HepG2 (cell line): ENCODE results near the gene PTCD1. TPM values are rescaled to one million over a fixed set of nuclear protein-coding genes. Genes with fewer than 3 reads are reported as not detected.

Experiments
- KMT2B ChIP-seq: IDR thresholded peaks from 2 replicates; pipeline ENCODE4 v1.6.1; 2016; ENCODE audit warnings: missing genetic modification reagents, missing compliant biosample characterization
- MXD4 ChIP-seq: IDR thresholded peaks from 2 replicates; pipeline ENCODE4 v1.6.1; 2016; ENCODE audit warnings: mild to moderate bottlenecking, missing biosample characterization, missing genetic modification reagents
- NR3C1 ChIP-seq: sonication (generic); formaldehyde crosslinking; IDR thresholded peaks from 2 replicates; pipeline ENCODE4 v1.4.0; 2020; ENCODE audit warnings: missing genetic modification reagents
- POGK ChIP-seq: sonication (generic); formaldehyde crosslinking; conservative IDR thresholded peaks from 2 replicates; pipeline ENCODE4 v1.8.0; 2022; ENCODE audit warnings: mild to moderate bottlenecking, moderate library complexity, missing genetic modification reagents
- SNAPC4 ChIP-seq: sonication (generic); formaldehyde crosslinking; IDR thresholded peaks from 2 replicates; pipeline ENCODE4 v1.4.0; 2020; ENCODE audit warnings: mild to moderate bottlenecking, missing genetic modification reagents
- SP5 ChIP-seq: IDR thresholded peaks from 2 replicates; pipeline ENCODE4 v1.6.1; 2016; ENCODE audit warnings: low read depth, borderline replicate concordance
- UBTF ChIP-seq: sonication (generic); formaldehyde crosslinking; IDR thresholded peaks from 2 replicates; pipeline ENCODE4 v1.4.0; 2020; ENCODE audit warnings: mild to moderate bottlenecking, missing genetic modification reagents
- ZGPAT ChIP-seq: IDR thresholded peaks from 2 replicates; pipeline ENCODE4 v1.6.1; 2016; ENCODE audit warnings: mild to moderate bottlenecking
- ZIK1 ChIP-seq: sonication (generic); formaldehyde crosslinking; IDR thresholded peaks from 2 replicates; pipeline ENCODE4 v1.5.0; 2020; ENCODE audit warnings: mild to moderate bottlenecking, low read depth, missing genetic modification reagents, borderline replicate concordance
- ZNF224 ChIP-seq: sonication (generic); formaldehyde crosslinking; IDR thresholded peaks from 2 replicates; pipeline ENCODE4 v1.5.0; 2020; ENCODE audit warnings: mild to moderate bottlenecking, missing genetic modification reagents
- ZNF230 ChIP-seq: sonication (generic); formaldehyde crosslinking; IDR thresholded peaks from 2 replicates; pipeline ENCODE4 v1.4.0; 2020; ENCODE audit warnings: mild to moderate bottlenecking, missing genetic modification reagents
- ZNF331 ChIP-seq: sonication (generic); formaldehyde crosslinking; IDR thresholded peaks from 2 replicates; pipeline ENCODE4 v1.4.0; 2020; ENCODE audit warnings: missing genetic modification reagents
- ZNF354B ChIP-seq: sonication (generic); formaldehyde crosslinking; IDR thresholded peaks from 2 replicates; pipeline ENCODE4 v1.8.0; 2022; ENCODE audit warnings: mild to moderate bottlenecking, missing genetic modification reagents
- ZNF724P ChIP-seq: sonication (generic); formaldehyde crosslinking; IDR thresholded peaks from 2 replicates; pipeline ENCODE4 v1.8.0; 2022; ENCODE audit warnings: missing genetic modification reagents, borderline replicate concordance
- ZNF761 ChIP-seq: sonication (generic); formaldehyde crosslinking; conservative IDR thresholded peaks from 2 replicates; pipeline ENCODE4 v1.4.0; 2020; ENCODE audit warnings: mild to moderate bottlenecking, missing genetic modification reagents
- ZNF850 ChIP-seq: sonication (generic); formaldehyde crosslinking; conservative IDR thresholded peaks from 2 replicates; pipeline ENCODE4 v1.9.0; 2021; ENCODE audit warnings: mild to moderate bottlenecking, missing genetic modification reagents
- polyA plus RNA-seq, 8 experiments: library from polyadenylated mRNA; depleted of rRNA in 3 of 8; stranded (reverse) in 7 of 8; unstranded in 1 of 8; fragments of >200 nt; fragmentation: Illumina TruSeq in 4 of 8; extraction: Trizol in 4 of 8; gene quantifications; 2 replicates each; pipeline versions ENCODE4 v1.2.1 to v1.2.3, GENCODE V29; 2011 to 2016; ENCODE audit warnings: low read depth in 4 of 8, missing spikeins in 1 of 8, mixed read lengths in 1 of 8; ENCODE audit not compliant: insufficient read depth in 1 of 8
- total RNA-seq, 5 experiments: library from RNA; depleted of rRNA; stranded (reverse); fragments of >200 nt; fragmentation: Illumina TruSeq; extraction: Trizol; gene quantifications; 2 replicates each; pipeline ENCODE4 v1.2.3, GENCODE V29; 2016; ENCODE audit warnings: low read depth in 1 of 5

The PTCD1 gene
- total and polyA plus RNA-seq, 2 of the 13 experiments (the other 11 are each of a cell fraction or from before 2014, with no cell fraction given) = 3.0 to 8.4 TPM

- peak; percentile 37; the same call in 1 of the 2 replicates for TF ChIP-seq ZGPAT (CRISPR knock-in tag)
- TF ChIP-seq POGK (CRISPR knock-in tag) = 0 out of 2 replicates have a peak, but pooled peaks have one; percentile 56
- peak; percentile 82 for TF ChIP-seq KMT2B (CRISPR knock-in tag)
- TF ChIP-seq NR3C1 (CRISPR knock-in tag) = no peak
- TF ChIP-seq ZNF850 = no peak
- 0 out of 2 replicates have a peak, but pooled peaks have one; percentile 79 for TF ChIP-seq ZNF224
- TF ChIP-seq UBTF (CRISPR knock-in tag) = peak; percentile 69
- peak; percentile 70; the same call in 1 of the 2 replicates for TF ChIP-seq ZNF761
- peak; percentile 94; the same call in 1 of the 2 replicates for TF ChIP-seq ZNF230 (CRISPR knock-in tag)
- no peak for TF ChIP-seq ZNF354B (CRISPR knock-in tag)
- TF ChIP-seq SNAPC4 (CRISPR knock-in tag) = peak; percentile 85
- peak; percentile 30; the same call in 1 of the 2 replicates for TF ChIP-seq ZNF331 (CRISPR knock-in tag)
- peak; percentile 21; the same call in 1 of the 2 replicates for TF ChIP-seq ZNF724P
- TF ChIP-seq SP5 (CRISPR knock-in tag) = peak; percentile 14; the same call in 1 of the 2 replicates
- TF ChIP-seq MXD4 = peak; percentile 35
- TF ChIP-seq ZIK1 (CRISPR knock-in tag) = peak; percentile 72; the same call in 1 of the 2 replicates
These were observed 34.1 kb upstream of the PTCD1 start, which contains the start of gene ZNF789 (continued) for GRCh38 chr7:99472561-99473314.
